ENCODE measurements around the gene STOM. TPM values are rescaled to one million over a fixed set of nuclear protein-coding genes. Genes with fewer than 3 reads are reported as not detected.

STOM gene
- total RNA-seq, 1 experiment from 2014 or later: 22.4 TPM

GRCh38 chr9:121366611-121367192 is 3.3 kb downstream of the STOM start:
- Histone ChIP-seq H2AFZ (ENCODE audit: low read depth, low read length, poor library complexity, severe bottlenecking) (peak overlapping the region; percentile 39), H3K36me3 (ENCODE audit: control insufficient read depth in 1 of 2, insufficient read depth in 2 of 2, low read length in 2 of 2) (no peaks in the 10 kb centered on the region), H3K4me2 (ENCODE audit: low read length) (no peak overlapping the region), H3K27me3 (ENCODE audit: insufficient read depth, low read length) (no peaks in the 10 kb centered on the region), H4K20me1 (ENCODE audit: insufficient read depth) (no peaks in the 10 kb centered on the region), H3K27ac (ENCODE audit: low read depth, low read length) (no peak overlapping the region), H3K9me2 (ENCODE audit: insufficient read depth) (no peaks in the 10 kb centered on the region), H3K9me3 (ENCODE audit: control insufficient read depth in 1 of 2, insufficient read depth in 1 of 2, low read depth in 1 of 2, low read length in 2 of 2) (no peaks in the 10 kb centered on the region), H3K4me3 (replicated peaks in 1 of 2; ENCODE audit: low read depth in 1 of 2, low read length in 2 of 2) (no peak overlapping the region), H3K4me1 (ENCODE audit: control insufficient read depth in 1 of 2, insufficient read depth in 2 of 2, low read length in 2 of 2) (peaks cover 0 to 31% of the 10 kb centered on the region in 2 experiments; a peak in 2 of 4 replicates), H3K79me2 (ENCODE audit: insufficient read depth, low read length) (no peaks in the 10 kb centered on the region), H3K9ac (ENCODE audit: low read length) (no peak overlapping the region)
- TF ChIP-seq EGR1 (IDR thresholded peaks at IDR 0.05; ENCODE audit: low read depth) (no peak), RAD21 (IDR thresholded peaks at IDR 0.05; ENCODE audit: low read depth) (no peak), ELF1 (IDR thresholded peaks at IDR 0.05; ENCODE audit: borderline replicate concordance, low read depth) (no peak), SP1 (IDR thresholded peaks at IDR 0.05; ENCODE audit: low read depth) (no peak), ZFX (IDR thresholded peaks at IDR 0.05) (no peak), CTCF (IDR thresholded peaks at IDR 0.05 in 2 of 3, conservative IDR thresholded peaks at IDR 0.05 in 1 of 3; ENCODE audit: borderline replicate concordance in 1 of 3, insufficient read depth in 1 of 3, low read depth in 2 of 3, low read length in 2 of 3) (no peak), YY1 (IDR thresholded peaks at IDR 0.05; ENCODE audit: extremely low read depth, insufficient replicate concordance, low read depth, low read length) (no peak), EZH2 (IDR thresholded peaks at IDR 0.05) (no peak), POLR2AphosphoS5 (IDR thresholded peaks at IDR 0.05; ENCODE audit: low read depth, low read length) (no peak), ZNF274 (IDR thresholded peaks at IDR 0.05; ENCODE audit: low read depth, low read length) (no peak), ATF3 (IDR thresholded peaks at IDR 0.05) (no peak), FOSL1 (IDR thresholded peaks at IDR 0.05; ENCODE audit: low read depth) (no peak), JUND (IDR thresholded peaks at IDR 0.05) (no peak)
- intact Hi-C loops (cut with micrococcal nuclease): no loop called here
- no TSS peak for BruUV-seq (replicated peaks)
- DNase-seq (ENCODE audit: low read depth, low spot score) (no peak), ATAC-seq (no peak)
- ChIA-PET CTCF (interaction anchor here (1.3 kb wide), 1 partner anchor 47 kb away, joined by 3 read pairs; no protein-coding TSS in a partner anchor), RAD21 (ENCODE audit: low non-redundant PET in 1 of 2, low total read pairs in 2 of 2, uncharacterized antibody in 2 of 2, unreplicated experiment in 2 of 2) (no interaction called here), POLR2A (no interaction called here)

Measured in HCT116 (cell line).